ENCODE measurements around the gene GABRR3. TPM values are rescaled to one million over a fixed set of nuclear protein-coding genes. Genes with fewer than 3 reads are reported as not detected.
"Not testable (repeated sequence)": the region's sequence is repeated elsewhere in the genome, so short reads cannot be mapped to it uniquely, and the experiment has no call there.

The GABRR3 gene
- total RNA-seq, 1 donor from 2014 or later, result 4.6 TPM

GRCh38 chr3:98021830-98022560, 13.1 kb downstream of the GABRR3 start:
- peak; percentile 56 for DNase-seq (ENCODE audit: low spot score)

- no peak for DNase-seq (ENCODE audit: low spot score)
Observed at GRCh38 chr3:98020412-98020811, 14.7 kb downstream of the GABRR3 start.

- no peak for DNase-seq (ENCODE audit: low spot score)
Observed at GRCh38 chr3:98018301-98018700, 16.8 kb downstream of the GABRR3 start.

- DNase-seq (ENCODE audit: low spot score), result no peak
Observed at GRCh38 chr3:98014268-98014585, 20.9 kb downstream of the GABRR3 start.

- peak; percentile 60 for DNase-seq (ENCODE audit: low spot score)
Observed at GRCh38 chr3:98013411-98014267, 21.5 kb downstream of the GABRR3 start.

- DNase-seq (ENCODE audit: low spot score), result peak; percentile 81
Observed at GRCh38 chr3:98012979-98013378, 22.1 kb downstream of the GABRR3 start.

- not testable (repeated sequence) for DNase-seq (ENCODE audit: low spot score)
Observed at GRCh38 chr3:98010883-98011449, 24.1 kb downstream of the GABRR3 start.

- no peak for DNase-seq (ENCODE audit: low spot score)
Observed at GRCh38 chr3:98010194-98010882, 24.8 kb downstream of the GABRR3 start.

- DNase-seq (ENCODE audit: low spot score), result no peak
Observed at GRCh38 chr3:98008855-98009254, 26.3 kb downstream of the GABRR3 start.

GRCh38 chr3:98005438-98005837, 29.7 kb downstream of the GABRR3 start:
- no peak for DNase-seq (ENCODE audit: low spot score)

GRCh38 chr3:98004721-98005120, 30.4 kb downstream of the GABRR3 start:
- DNase-seq (ENCODE audit: low spot score), result no peak

GRCh38 chr3:98003306-98003969, 31.7 kb downstream of the GABRR3 start:
- DNase-seq (ENCODE audit: low spot score), result no peak

- DNase-seq (ENCODE audit: low spot score), result no peak
Observed at GRCh38 chr3:98002717-98003116, 32.4 kb downstream of the GABRR3 start.

- no peak for DNase-seq (ENCODE audit: low spot score)
Observed at GRCh38 chr3:97999994-98000393, 35.1 kb downstream of the GABRR3 start.

- DNase-seq (ENCODE audit: low spot score), result no peak
Observed at GRCh38 chr3:97999103-97999502, 36.0 kb downstream of the GABRR3 start.

GRCh38 chr3:97996988-97997387, 38.1 kb downstream of the GABRR3 start:
- DNase-seq (ENCODE audit: low spot score), result no peak

- DNase-seq (ENCODE audit: low spot score), result no peak
Observed at GRCh38 chr3:97994328-97994945, 40.7 kb downstream of the GABRR3 start.

- no peak for DNase-seq (ENCODE audit: low spot score)
Observed at GRCh38 chr3:97993526-97993925, 41.6 kb downstream of the GABRR3 start.

GRCh38 chr3:97992547-97993173, 42.5 kb downstream of the GABRR3 start:
- no peak for DNase-seq (ENCODE audit: low spot score)

- no peak for DNase-seq (ENCODE audit: low spot score)
Observed at GRCh38 chr3:97991293-97991682, 43.8 kb downstream of the GABRR3 start.

Data from umbilical cord (tissue), 2 donors.